HepG2 (cell line): ENCODE results near the gene STK36. TPM values are rescaled to one million over a fixed set of nuclear protein-coding genes. Genes with fewer than 3 reads are reported as not detected.

Experiments used
- HES4 ChIP-seq: sonication (generic); formaldehyde crosslinking; IDR thresholded peaks from 2 replicates; pipeline ENCODE4 v1.9.0; 2021; ENCODE audit warnings: mild to moderate bottlenecking, missing genetic modification reagents, borderline replicate concordance
- HNRNPLL ChIP-seq: fragments of 200-400 bp; formaldehyde crosslinking; IDR thresholded peaks from 2 replicates; pipeline ENCODE4 v1.6.1; 2017; ENCODE audit warnings: mild to moderate bottlenecking, low read depth, low read length; ENCODE audit not compliant: poor library complexity, severe bottlenecking
- KAT7 ChIP-seq: IDR thresholded peaks from 2 replicates; pipeline ENCODE4 v1.6.1; 2018; ENCODE audit warnings: borderline replicate concordance, missing compliant biosample characterization
- MED8 ChIP-seq: sonication (generic); formaldehyde crosslinking; IDR thresholded peaks from 2 replicates; pipeline ENCODE4 v1.8.1; 2023; ENCODE audit warnings: mild to moderate bottlenecking, missing genetic modification reagents; ENCODE audit not compliant: insufficient replicate concordance
- NFIC ChIP-seq: IDR thresholded peaks from 2 replicates; pipeline ENCODE4 v1.6.1; 2012; ENCODE audit warnings: mild to moderate bottlenecking, low read length, inconsistent platforms
- NR2C2 ChIP-seq: sonication (generic); formaldehyde crosslinking; IDR thresholded peaks from 2 replicates; pipeline ENCODE4 v1.4.0; 2020; ENCODE audit warnings: missing genetic modification reagents, mild to moderate bottlenecking, moderate library complexity, borderline replicate concordance
- PCBP1 ChIP-seq: fragments of 200-400 bp; formaldehyde crosslinking; IDR thresholded peaks from 2 replicates; pipeline ENCODE4 v1.6.1; 2017; ENCODE audit warnings: mild to moderate bottlenecking, low read depth, low read length, borderline replicate concordance
- RBAK ChIP-seq: sonication (generic); formaldehyde crosslinking; IDR thresholded peaks from 2 replicates; pipeline ENCODE4 v1.5.1; 2020; ENCODE audit warnings: mild to moderate bottlenecking, missing genetic modification reagents
- STAG1 ChIP-seq: sonication (generic); formaldehyde crosslinking; IDR thresholded peaks from 2 replicates; pipeline ENCODE4 v1.4.0; 2020; ENCODE audit warnings: missing genetic modification reagents
- TGIF2 ChIP-seq: IDR thresholded peaks from 2 replicates; pipeline ENCODE4 v1.6.1; 2016; ENCODE audit warnings: control low read depth, missing compliant biosample characterization
- WIZ ChIP-seq: sonication (generic); formaldehyde crosslinking; IDR thresholded peaks from 2 replicates; pipeline ENCODE4 v1.5.1; 2020; ENCODE audit warnings: mild to moderate bottlenecking, missing genetic modification reagents
- ZFP37 ChIP-seq: sonication (generic); formaldehyde crosslinking; IDR thresholded peaks from 2 replicates; pipeline ENCODE4 v1.4.0; 2020; ENCODE audit warnings: missing genetic modification reagents, borderline replicate concordance
- ZFP90 ChIP-seq: sonication (generic); formaldehyde crosslinking; IDR thresholded peaks from 2 replicates; pipeline ENCODE4 v1.8.0; 2022; ENCODE audit warnings: missing genetic modification reagents, mild to moderate bottlenecking, inconsistent platforms, borderline replicate concordance
- ZMAT3 ChIP-seq: sonication (generic); formaldehyde crosslinking; conservative IDR thresholded peaks from 2 replicates; pipeline ENCODE4 v1.7.0; 2021; ENCODE audit warnings: missing genetic modification reagents
- polyA plus RNA-seq, 8 experiments: library from polyadenylated mRNA; depleted of rRNA in 3 of 8; stranded (reverse) in 7 of 8; unstranded in 1 of 8; fragments of >200 nt; fragmentation: Illumina TruSeq in 4 of 8; extraction: Trizol in 4 of 8; gene quantifications; 2 replicates each; pipeline versions ENCODE4 v1.2.1 to v1.2.3, GENCODE V29; 2011 to 2016; ENCODE audit warnings: low read depth in 4 of 8, missing spikeins in 1 of 8, mixed read lengths in 1 of 8; ENCODE audit not compliant: insufficient read depth in 1 of 8
- total RNA-seq, 5 experiments: library from RNA; depleted of rRNA; stranded (reverse); fragments of >200 nt; fragmentation: Illumina TruSeq; extraction: Trizol; gene quantifications; 2 replicates each; pipeline ENCODE4 v1.2.3, GENCODE V29; 2016; ENCODE audit warnings: low read depth in 1 of 5
- TF ChIP-seq, protein P1 (sequence below): sonication (generic); formaldehyde crosslinking; IDR thresholded peaks from 2 replicates; pipeline ENCODE4 v1.4.0; 2020; ENCODE audit warnings: missing genetic modification reagents, borderline replicate concordance
- TF ChIP-seq, protein P2 (sequence below): sonication (generic); formaldehyde crosslinking; IDR thresholded peaks from 2 replicates; pipeline ENCODE4 v1.8.0; 2022; ENCODE audit warnings: missing genetic modification reagents, low read depth, mild to moderate bottlenecking, borderline replicate concordance
- TF ChIP-seq, protein P3 (sequence below): sonication (generic); formaldehyde crosslinking; conservative IDR thresholded peaks from 2 replicates; pipeline ENCODE4 v1.4.0; 2020; ENCODE audit warnings: missing genetic modification reagents
- TF ChIP-seq, protein P4 (sequence below): sonication (generic); formaldehyde crosslinking; IDR thresholded peaks from 2 replicates; pipeline ENCODE4 v1.8.1; 2023; ENCODE audit warnings: mild to moderate bottlenecking, missing genetic modification reagents
- TF ChIP-seq, protein P5 (sequence below): sonication (generic); formaldehyde crosslinking; IDR thresholded peaks from 2 replicates; pipeline ENCODE4 v1.5.0; 2020; ENCODE audit warnings: missing genetic modification reagents

The STK36 gene
- total and polyA plus RNA-seq, 2 of the 13 experiments (the other 11 are each of a cell fraction or from before 2014, with no cell fraction given): 45.9 to 83.5 TPM

DNA sequence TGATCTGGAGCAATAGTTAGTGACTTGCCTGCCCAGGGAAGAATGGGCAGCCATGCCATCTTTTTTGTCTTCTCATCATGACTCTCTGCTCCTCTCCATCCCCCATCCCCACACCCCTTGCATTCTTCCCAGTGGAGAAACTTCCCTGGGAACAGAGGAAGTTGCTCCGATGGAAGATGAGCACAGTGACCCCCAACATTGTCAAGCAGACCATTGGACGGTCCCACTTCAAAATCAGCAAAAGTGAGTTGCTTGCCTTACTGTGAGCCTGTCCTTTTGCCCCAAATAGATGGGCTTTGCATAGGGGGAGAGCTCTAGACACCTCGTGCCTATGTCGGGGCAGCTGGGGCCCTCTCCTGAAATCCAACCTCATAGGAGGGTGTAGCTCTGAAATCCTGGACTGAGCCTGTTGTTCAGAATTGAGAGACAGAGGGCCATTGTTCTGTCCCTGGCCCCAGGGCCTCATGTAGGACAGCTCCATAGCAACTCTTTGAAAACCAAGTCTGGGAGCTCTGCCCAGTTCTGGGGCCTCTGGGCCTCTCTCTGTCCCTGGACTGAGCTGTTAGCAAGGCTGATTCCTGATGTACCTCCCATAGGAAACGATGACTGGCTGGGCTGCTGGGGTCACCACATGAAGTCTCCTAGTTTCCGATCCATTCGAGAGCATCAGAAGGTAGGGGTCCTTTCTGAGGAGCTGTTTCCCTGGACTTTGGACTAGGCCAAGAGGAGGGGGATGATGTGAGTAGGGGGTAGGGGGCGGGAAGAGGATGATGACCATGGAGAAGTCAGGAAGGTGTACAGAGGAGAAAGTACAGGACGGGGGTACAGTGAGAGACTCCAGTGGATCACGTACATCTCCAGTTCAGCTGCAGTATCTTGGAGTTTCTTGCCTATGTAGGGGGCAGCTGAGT, 73.9 kb downstream of the STK36 start (continued):
- TF ChIP-seq NR2C2 (CRISPR knock-in tag): no peak; the same call in 1 of the 2 replicates
- no peak for TF ChIP-seq MED8 (CRISPR knock-in tag)
- TF ChIP-seq PCBP1: no peak
- TF ChIP-seq KAT7 (CRISPR knock-in tag): no peak
- TF ChIP-seq, protein P1, sequence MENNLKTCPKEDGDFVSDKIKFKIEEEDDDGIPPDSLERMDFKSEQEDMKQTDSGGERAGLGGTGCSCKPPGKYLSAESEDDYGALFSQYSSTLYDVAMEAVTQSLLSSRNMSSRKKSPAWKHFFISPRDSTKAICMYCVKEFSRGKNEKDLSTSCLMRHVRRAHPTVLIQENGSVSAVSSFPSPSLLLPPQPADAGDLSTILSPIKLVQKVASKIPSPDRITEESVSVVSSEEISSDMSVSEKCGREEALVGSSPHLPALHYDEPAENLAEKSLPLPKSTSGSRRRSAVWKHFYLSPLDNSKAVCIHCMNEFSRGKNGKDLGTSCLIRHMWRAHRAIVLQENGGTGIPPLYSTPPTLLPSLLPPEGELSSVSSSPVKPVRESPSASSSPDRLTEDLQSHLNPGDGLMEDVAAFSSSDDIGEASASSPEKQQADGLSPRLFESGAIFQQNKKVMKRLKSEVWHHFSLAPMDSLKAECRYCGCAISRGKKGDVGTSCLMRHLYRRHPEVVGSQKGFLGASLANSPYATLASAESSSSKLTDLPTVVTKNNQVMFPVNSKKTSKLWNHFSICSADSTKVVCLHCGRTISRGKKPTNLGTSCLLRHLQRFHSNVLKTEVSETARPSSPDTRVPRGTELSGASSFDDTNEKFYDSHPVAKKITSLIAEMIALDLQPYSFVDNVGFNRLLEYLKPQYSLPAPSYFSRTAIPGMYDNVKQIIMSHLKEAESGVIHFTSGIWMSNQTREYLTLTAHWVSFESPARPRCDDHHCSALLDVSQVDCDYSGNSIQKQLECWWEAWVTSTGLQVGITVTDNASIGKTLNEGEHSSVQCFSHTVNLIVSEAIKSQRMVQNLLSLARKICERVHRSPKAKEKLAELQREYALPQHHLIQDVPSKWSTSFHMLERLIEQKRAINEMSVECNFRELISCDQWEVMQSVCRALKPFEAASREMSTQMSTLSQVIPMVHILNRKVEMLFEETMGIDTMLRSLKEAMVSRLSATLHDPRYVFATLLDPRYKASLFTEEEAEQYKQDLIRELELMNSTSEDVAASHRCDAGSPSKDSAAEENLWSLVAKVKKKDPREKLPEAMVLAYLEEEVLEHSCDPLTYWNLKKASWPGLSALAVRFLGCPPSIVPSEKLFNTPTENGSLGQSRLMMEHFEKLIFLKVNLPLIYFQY (CRISPR knock-in tag): peak; percentile 60; the same call in 1 of the 2 replicates
- TF ChIP-seq, protein P2, sequence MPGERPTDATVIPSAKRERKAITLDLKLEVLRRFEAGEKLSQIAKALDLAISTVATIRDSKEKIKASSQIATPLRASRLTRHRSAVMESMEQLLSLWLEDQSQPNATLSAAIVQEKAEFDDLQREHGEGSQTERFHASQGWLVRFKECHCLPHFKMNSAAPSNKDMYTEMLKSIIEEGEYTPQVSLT (CRISPR knock-in tag): no peak
- TF ChIP-seq HES4 (CRISPR knock-in tag): no peak
- no peak for TF ChIP-seq WIZ (CRISPR knock-in tag)
- TF ChIP-seq HNRNPLL: no peak
- TF ChIP-seq, protein P3, sequence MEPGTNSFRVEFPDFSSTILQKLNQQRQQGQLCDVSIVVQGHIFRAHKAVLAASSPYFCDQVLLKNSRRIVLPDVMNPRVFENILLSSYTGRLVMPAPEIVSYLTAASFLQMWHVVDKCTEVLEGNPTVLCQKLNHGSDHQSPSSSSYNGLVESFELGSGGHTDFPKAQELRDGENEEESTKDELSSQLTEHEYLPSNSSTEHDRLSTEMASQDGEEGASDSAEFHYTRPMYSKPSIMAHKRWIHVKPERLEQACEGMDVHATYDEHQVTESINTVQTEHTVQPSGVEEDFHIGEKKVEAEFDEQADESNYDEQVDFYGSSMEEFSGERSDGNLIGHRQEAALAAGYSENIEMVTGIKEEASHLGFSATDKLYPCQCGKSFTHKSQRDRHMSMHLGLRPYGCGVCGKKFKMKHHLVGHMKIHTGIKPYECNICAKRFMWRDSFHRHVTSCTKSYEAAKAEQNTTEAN (CRISPR knock-in tag): no peak
- TF ChIP-seq RBAK (CRISPR knock-in tag): no peak
- TF ChIP-seq, protein P4, sequence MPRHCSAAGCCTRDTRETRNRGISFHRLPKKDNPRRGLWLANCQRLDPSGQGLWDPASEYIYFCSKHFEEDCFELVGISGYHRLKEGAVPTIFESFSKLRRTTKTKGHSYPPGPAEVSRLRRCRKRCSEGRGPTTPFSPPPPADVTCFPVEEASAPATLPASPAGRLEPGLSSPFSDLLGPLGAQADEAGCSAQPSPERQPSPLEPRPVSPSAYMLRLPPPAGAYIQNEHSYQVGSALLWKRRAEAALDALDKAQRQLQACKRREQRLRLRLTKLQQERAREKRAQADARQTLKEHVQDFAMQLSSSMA: no peak
- no peak for TF ChIP-seq ZMAT3 (CRISPR knock-in tag)
- TF ChIP-seq STAG1 (CRISPR knock-in tag): peak; percentile 31
- TF ChIP-seq NFIC: 0 out of 2 replicates have a peak, but pooled peaks have one; percentile 16
- TF ChIP-seq, protein P5, sequence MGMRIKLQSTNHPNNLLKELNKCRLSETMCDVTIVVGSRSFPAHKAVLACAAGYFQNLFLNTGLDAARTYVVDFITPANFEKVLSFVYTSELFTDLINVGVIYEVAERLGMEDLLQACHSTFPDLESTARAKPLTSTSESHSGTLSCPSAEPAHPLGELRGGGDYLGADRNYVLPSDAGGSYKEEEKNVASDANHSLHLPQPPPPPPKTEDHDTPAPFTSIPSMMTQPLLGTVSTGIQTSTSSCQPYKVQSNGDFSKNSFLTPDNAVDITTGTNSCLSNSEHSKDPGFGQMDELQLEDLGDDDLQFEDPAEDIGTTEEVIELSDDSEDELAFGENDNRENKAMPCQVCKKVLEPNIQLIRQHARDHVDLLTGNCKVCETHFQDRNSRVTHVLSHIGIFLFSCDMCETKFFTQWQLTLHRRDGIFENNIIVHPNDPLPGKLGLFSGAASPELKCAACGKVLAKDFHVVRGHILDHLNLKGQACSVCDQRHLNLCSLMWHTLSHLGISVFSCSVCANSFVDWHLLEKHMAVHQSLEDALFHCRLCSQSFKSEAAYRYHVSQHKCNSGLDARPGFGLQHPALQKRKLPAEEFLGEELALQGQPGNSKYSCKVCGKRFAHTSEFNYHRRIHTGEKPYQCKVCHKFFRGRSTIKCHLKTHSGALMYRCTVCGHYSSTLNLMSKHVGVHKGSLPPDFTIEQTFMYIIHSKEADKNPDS (CRISPR knock-in tag): no peak
- peak; percentile 50 for TF ChIP-seq ZFP90 (CRISPR knock-in tag)
- no peak for TF ChIP-seq TGIF2 (CRISPR knock-in tag)
- no peak for TF ChIP-seq ZFP37 (CRISPR knock-in tag)
